ENCODE results near the gene CADPS2. TPM values are rescaled to one million over a fixed set of nuclear protein-coding genes. Genes with fewer than 3 reads are reported as not detected.

CADPS2 gene
- total RNA-seq, 1 donor from 2014 or later = 19.1 TPM

DNA sequence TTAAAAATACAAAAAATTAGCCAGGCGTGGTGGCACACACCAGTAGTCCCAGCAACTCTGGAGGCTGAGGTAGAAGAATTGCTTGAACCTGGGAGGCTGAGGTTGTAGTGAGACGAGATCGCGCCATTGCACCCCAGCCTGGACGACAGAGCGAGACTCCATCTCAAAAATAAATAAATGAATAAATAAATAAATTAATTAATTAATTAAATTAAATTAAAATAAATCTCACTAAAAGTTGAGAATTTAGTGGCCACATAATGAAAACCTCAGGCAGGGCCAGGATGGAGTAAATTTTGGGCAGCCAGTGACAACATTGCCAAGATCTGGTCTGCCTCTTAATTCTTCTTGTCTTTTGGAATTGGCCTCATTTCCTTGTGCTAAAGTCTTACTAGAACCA lies 394.3 kb downstream of the CADPS2 start:
- Mint-ChIP-seq H3K27me3 (ENCODE audit: insufficient read depth, low read depth) (peaks cover 2% of the 10 kb centered on the region), H3K4me3 (no peak overlapping the region), H3K9me3 (no peaks in the 10 kb centered on the region), H3K4me1 (no peaks in the 10 kb centered on the region), H3K36me3 (no peaks in the 10 kb centered on the region), H3K27ac (no peak overlapping the region)
- Histone ChIP-seq H3F3A (ENCODE audit: low read depth) (peaks cover 9% of the 10 kb centered on the region), H3K79me2 (ENCODE audit: low read depth) (no peaks in the 10 kb centered on the region), H3K4me3 (no peak overlapping the region), H2AFZ (replicated peaks) (no peak overlapping the region), H4K20me1 (ENCODE audit: low read depth) (no peaks in the 10 kb centered on the region), H3K9me3 (ENCODE audit: low read depth) (no peaks in the 10 kb centered on the region), H3K27me3 (no peaks in the 10 kb centered on the region), H3K27ac (no peak overlapping the region), H3K36me3 (no peaks in the 10 kb centered on the region), H3K9ac (no peak overlapping the region), H3K4me2 (no peak overlapping the region), H3K4me1 (no peaks in the 10 kb centered on the region)
- TF ChIP-seq, protein P1, sequence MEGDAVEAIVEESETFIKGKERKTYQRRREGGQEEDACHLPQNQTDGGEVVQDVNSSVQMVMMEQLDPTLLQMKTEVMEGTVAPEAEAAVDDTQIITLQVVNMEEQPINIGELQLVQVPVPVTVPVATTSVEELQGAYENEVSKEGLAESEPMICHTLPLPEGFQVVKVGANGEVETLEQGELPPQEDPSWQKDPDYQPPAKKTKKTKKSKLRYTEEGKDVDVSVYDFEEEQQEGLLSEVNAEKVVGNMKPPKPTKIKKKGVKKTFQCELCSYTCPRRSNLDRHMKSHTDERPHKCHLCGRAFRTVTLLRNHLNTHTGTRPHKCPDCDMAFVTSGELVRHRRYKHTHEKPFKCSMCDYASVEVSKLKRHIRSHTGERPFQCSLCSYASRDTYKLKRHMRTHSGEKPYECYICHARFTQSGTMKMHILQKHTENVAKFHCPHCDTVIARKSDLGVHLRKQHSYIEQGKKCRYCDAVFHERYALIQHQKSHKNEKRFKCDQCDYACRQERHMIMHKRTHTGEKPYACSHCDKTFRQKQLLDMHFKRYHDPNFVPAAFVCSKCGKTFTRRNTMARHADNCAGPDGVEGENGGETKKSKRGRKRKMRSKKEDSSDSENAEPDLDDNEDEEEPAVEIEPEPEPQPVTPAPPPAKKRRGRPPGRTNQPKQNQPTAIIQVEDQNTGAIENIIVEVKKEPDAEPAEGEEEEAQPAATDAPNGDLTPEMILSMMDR (IDR thresholded peaks at IDR 0.05) = no peak
- TF ChIP-seq EZH2 (IDR thresholded peaks at IDR 0.05) (no peak), EZH2phosphoT487 (IDR thresholded peaks at IDR 0.05) (no peak)
- no peak for DNase-seq (ENCODE audit: low spot score)

DNA sequence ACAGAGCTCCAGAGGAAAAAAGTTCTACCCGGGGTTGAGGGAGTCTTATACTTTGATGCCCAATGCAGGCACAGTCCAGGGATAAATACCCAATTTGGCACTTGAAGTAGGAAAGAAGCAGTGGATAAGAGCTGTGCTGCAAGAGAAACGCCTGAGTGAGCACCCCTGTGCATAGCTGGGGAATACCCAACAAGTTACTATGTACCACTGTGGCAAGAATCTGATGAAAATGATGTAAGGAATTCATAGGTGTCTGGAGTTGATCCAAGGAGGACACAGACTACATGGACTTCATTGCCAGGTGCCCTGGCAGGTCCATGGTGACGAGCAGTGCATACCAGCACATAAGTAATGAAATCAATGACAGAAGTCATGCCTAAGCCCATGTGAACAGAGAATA lies 398.0 kb downstream of the CADPS2 start:
- Histone ChIP-seq H2AFZ (replicated peaks) (no peak overlapping the region), H3F3A (ENCODE audit: low read depth) (peaks cover 15% of the 10 kb centered on the region), H4K20me1 (ENCODE audit: low read depth) (no peaks in the 10 kb centered on the region), H3K79me2 (ENCODE audit: low read depth) (no peaks in the 10 kb centered on the region), H3K9ac (no peak overlapping the region), H3K36me3 (no peaks in the 10 kb centered on the region), H3K4me3 (no peak overlapping the region), H3K4me2 (no peak overlapping the region), H3K9me3 (ENCODE audit: low read depth) (no peaks in the 10 kb centered on the region), H3K27me3 (no peaks in the 10 kb centered on the region), H3K4me1 (peaks cover 7% of the 10 kb centered on the region), H3K27ac (no peak overlapping the region)
- H3K4me3 Mint-ChIP-seq = no peak overlapping the region
- no peak overlapping the region for H3K27ac Mint-ChIP-seq
- no peaks in the 10 kb centered on the region for H3K36me3 Mint-ChIP-seq
- H3K27me3 Mint-ChIP-seq (ENCODE audit: insufficient read depth, low read depth) = peaks cover 2% of the 10 kb centered on the region
- TF ChIP-seq EZH2 (IDR thresholded peaks at IDR 0.05) (no peak), EZH2phosphoT487 (IDR thresholded peaks at IDR 0.05) (no peak)
- TF ChIP-seq, protein P1 (IDR thresholded peaks at IDR 0.05) = no peak
- no peaks in the 10 kb centered on the region for H3K9me3 Mint-ChIP-seq
- H3K4me1 Mint-ChIP-seq = no peaks in the 10 kb centered on the region
- DNase-seq (ENCODE audit: low spot score) = no peak

DNA sequence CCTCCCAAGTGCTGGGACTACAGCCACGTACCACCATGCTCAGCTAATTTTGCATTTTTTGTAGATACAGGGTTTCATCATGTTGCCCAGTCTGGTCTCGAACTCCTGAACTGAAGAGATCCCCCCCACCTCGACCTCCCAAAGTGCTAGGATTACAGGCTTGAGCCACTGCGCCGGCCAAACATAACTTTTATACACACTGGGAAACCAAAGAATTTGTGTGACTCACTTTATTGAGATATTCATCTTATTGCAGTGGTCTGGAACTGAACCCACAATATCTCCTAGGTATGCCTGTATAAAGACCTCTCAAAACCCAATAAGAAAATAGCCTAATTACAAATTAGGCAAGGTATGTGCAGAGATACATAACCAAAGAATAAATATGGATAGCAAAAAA lies 399.1 kb downstream of the CADPS2 start:
- Histone ChIP-seq H3K36me3 (no peaks in the 10 kb centered on the region), H3K79me2 (ENCODE audit: low read depth) (no peaks in the 10 kb centered on the region), H3K4me2 (no peak overlapping the region), H3K9me3 (ENCODE audit: low read depth) (no peaks in the 10 kb centered on the region), H3K27ac (no peak overlapping the region), H3F3A (ENCODE audit: low read depth) (peaks cover 15% of the 10 kb centered on the region), H3K4me3 (no peak overlapping the region), H3K4me1 (peaks cover 7% of the 10 kb centered on the region), H3K9ac (no peak overlapping the region), H2AFZ (replicated peaks) (no peak overlapping the region), H3K27me3 (no peaks in the 10 kb centered on the region), H4K20me1 (ENCODE audit: low read depth) (no peaks in the 10 kb centered on the region)
- H3K27me3 Mint-ChIP-seq (ENCODE audit: insufficient read depth, low read depth) = peaks cover 2% of the 10 kb centered on the region
- no peak for DNase-seq (ENCODE audit: low spot score)
- no peaks in the 10 kb centered on the region for H3K9me3 Mint-ChIP-seq
- H3K36me3 Mint-ChIP-seq = no peaks in the 10 kb centered on the region
- H3K4me1 Mint-ChIP-seq = no peaks in the 10 kb centered on the region
- H3K4me3 Mint-ChIP-seq = no peak overlapping the region
- TF ChIP-seq, protein P1 (IDR thresholded peaks at IDR 0.05) = no peak
- no peak for TF ChIP-seq EZH2phosphoT487 (IDR thresholded peaks at IDR 0.05)
- no peak for TF ChIP-seq EZH2 (IDR thresholded peaks at IDR 0.05)
- H3K27ac Mint-ChIP-seq = no peak overlapping the region

Data from neural progenitor cell (in vitro differentiated cells).